ENCODE results near the gene CNGA4. TPM values are rescaled to one million over a fixed set of nuclear protein-coding genes. Genes with fewer than 3 reads are reported as not detected.
A peak's percentile ranks its signal among the peaks of the same experiment; 100 is the strongest.
"Not testable (repeated sequence)": the region's sequence is repeated elsewhere in the genome, so short reads cannot be mapped to it uniquely, and the experiment has no call there.

The CNGA4 gene
- total RNA-seq, 1 experiment from 2014 or later: not detected

- DNase-seq (ENCODE audit: low spot score): no peak
Measured at GRCh38 chr11:6225024-6225423, 13.9 kb upstream of the CNGA4 start.

GRCh38 chr11:6225896-6226295, 13.0 kb upstream of the CNGA4 start:
- no peak for DNase-seq (ENCODE audit: low spot score)

- no peak for DNase-seq (ENCODE audit: low spot score)
Measured at GRCh38 chr11:6228520-6228919, 10.4 kb upstream of the CNGA4 start.

GRCh38 chr11:6229911-6230310, 9.0 kb upstream of the CNGA4 start:
- no peak for DNase-seq (ENCODE audit: low spot score)

GRCh38 chr11:6232899-6233298, 6.0 kb upstream of the CNGA4 start:
- DNase-seq (ENCODE audit: low spot score): no peak

- DNase-seq (ENCODE audit: low spot score): no peak
Measured at GRCh38 chr11:6233984-6234386, 4.9 kb upstream of the CNGA4 start.

GRCh38 chr11:6234387-6235107, 4.3 kb upstream of the CNGA4 start, which contains the start of gene FHIP1B:
TSS of gene FHIP1B (minus strand) at chr11:6234636. CDS start at chr11:6224516, 10,120 bp downstream.
- DNase-seq (ENCODE audit: low spot score): peak; percentile 99

GRCh38 chr11:6237266-6237665, 1.6 kb upstream of the CNGA4 start:
- no peak for DNase-seq (ENCODE audit: low spot score)

- DNase-seq (ENCODE audit: low spot score): no peak
Measured at GRCh38 chr11:6237761-6238302, 1.1 kb upstream of the CNGA4 start.

GRCh38 chr11:6240139-6240538, 1.2 kb downstream of the CNGA4 start:
- DNase-seq (ENCODE audit: low spot score): no peak

GRCh38 chr11:6240781-6241180, 1.9 kb downstream of the CNGA4 start:
- no peak for DNase-seq (ENCODE audit: low spot score)

- no peak for DNase-seq (ENCODE audit: low spot score)
Measured at GRCh38 chr11:6241316-6241715, 2.4 kb downstream of the CNGA4 start.

GRCh38 chr11:6245536-6245935, 6.6 kb downstream of the CNGA4 start:
- no peak for DNase-seq (ENCODE audit: low spot score)

GRCh38 chr11:6248248-6248647, 9.4 kb downstream of the CNGA4 start:
- no peak for DNase-seq (ENCODE audit: low spot score)

GRCh38 chr11:6248897-6249296, 10.0 kb downstream of the CNGA4 start:
- DNase-seq (ENCODE audit: low spot score): not testable (repeated sequence)

- peak; percentile 95 for DNase-seq (ENCODE audit: low spot score)
Measured at GRCh38 chr11:6249770-6250555, 11.1 kb downstream of the CNGA4 start.

- peak; percentile 66 for DNase-seq (ENCODE audit: low spot score)
Measured at GRCh38 chr11:6251120-6251733, 12.3 kb downstream of the CNGA4 start.

GRCh38 chr11:6251990-6252473, 13.1 kb downstream of the CNGA4 start:
- DNase-seq (ENCODE audit: low spot score): no peak

- DNase-seq (ENCODE audit: low spot score): no peak
Measured at GRCh38 chr11:6253197-6253596, 14.3 kb downstream of the CNGA4 start.

GRCh38 chr11:6258141-6258540, 19.3 kb downstream of the CNGA4 start:
- DNase-seq (ENCODE audit: low spot score): no peak

GRCh38 chr11:6258571-6259081, 19.7 kb downstream of the CNGA4 start:
- DNase-seq (ENCODE audit: low spot score): no peak

- DNase-seq (ENCODE audit: low spot score): no peak
Measured at GRCh38 chr11:6260207-6260726, 21.4 kb downstream of the CNGA4 start.

Data from A172 (cell line).